ENCODE measurements around the gene PREX1. TPM values are rescaled to one million over a fixed set of nuclear protein-coding genes. Genes with fewer than 3 reads are reported as not detected.

Gene PREX1
- total RNA-seq, 2 donors from 2014 or later = 7.4 to 37.9 TPM

GRCh38 chr20:48801197-48801596 is 26.6 kb downstream of the PREX1 start:
- Histone ChIP-seq H3K27ac (no peak overlapping the region), H3K36me3 (no peaks in the 10 kb centered on the region), H3K27me3 (replicated peaks; ENCODE audit: insufficient read depth) (no peaks in the 10 kb centered on the region), H3K9me3 (no peaks in the 10 kb centered on the region), H3K4me1 (replicated peaks) (no peaks in the 10 kb centered on the region), H3K4me3 (no peak overlapping the region)
- DNase-seq (ENCODE audit: low spot score) = no peak
- TF ChIP-seq POLR2A (IDR thresholded peaks at IDR 0.05) (no peak), CTCF (IDR thresholded peaks at IDR 0.05) (no peak), POLR2AphosphoS5 (IDR thresholded peaks at IDR 0.05) (no peak)
- intact Hi-C loops (cut with DNase I) = no loop called here
- WGBS = 95% methylated on average over 10 of the region's 10 CpGs

GRCh38 chr20:48800177-48800576 is 27.6 kb downstream of the PREX1 start:
- no peaks in the 10 kb centered on the region for H3K9me3 ChIP-seq
- no peak for DNase-seq (ENCODE audit: low spot score)
- intact Hi-C loops (cut with DNase I) = no loop called here
- no peak overlapping the region for H3K27ac ChIP-seq
- WGBS = 88% methylated on average over 4 of the region's 4 CpGs
- H3K27me3 ChIP-seq (replicated peaks; ENCODE audit: insufficient read depth) = no peaks in the 10 kb centered on the region
- no peaks in the 10 kb centered on the region for H3K4me1 ChIP-seq (replicated peaks)
- no peaks in the 10 kb centered on the region for H3K36me3 ChIP-seq
- H3K4me3 ChIP-seq = no peak overlapping the region
- TF ChIP-seq CTCF (IDR thresholded peaks at IDR 0.05) = no peak
- no peak for TF ChIP-seq POLR2AphosphoS5 (IDR thresholded peaks at IDR 0.05)
- no peak for TF ChIP-seq POLR2A (IDR thresholded peaks at IDR 0.05)

GRCh38 chr20:48799328-48800105 is 28.3 kb downstream of the PREX1 start:
- no peak overlapping the region for H3K4me3 ChIP-seq
- 72% methylated on average over 12 of the region's 12 CpGs for WGBS
- intact Hi-C loops (cut with DNase I) = no loop called here
- TF ChIP-seq POLR2A (IDR thresholded peaks at IDR 0.05) = no peak
- TF ChIP-seq CTCF (IDR thresholded peaks at IDR 0.05) = no peak
- TF ChIP-seq POLR2AphosphoS5 (IDR thresholded peaks at IDR 0.05) = no peak
- H3K9me3 ChIP-seq = no peaks in the 10 kb centered on the region
- H3K27ac ChIP-seq = no peak overlapping the region
- no peaks in the 10 kb centered on the region for H3K27me3 ChIP-seq (replicated peaks; ENCODE audit: insufficient read depth)
- no peaks in the 10 kb centered on the region for H3K36me3 ChIP-seq
- no peaks in the 10 kb centered on the region for H3K4me1 ChIP-seq (replicated peaks)
- no peak for DNase-seq (ENCODE audit: low spot score)

- Histone ChIP-seq H3K36me3 (no peaks in the 10 kb centered on the region), H3K9me3 (no peaks in the 10 kb centered on the region), H3K27me3 (replicated peaks; ENCODE audit: insufficient read depth) (no peaks in the 10 kb centered on the region), H3K4me3 (no peak overlapping the region), H3K4me1 (replicated peaks) (no peaks in the 10 kb centered on the region), H3K27ac (no peak overlapping the region)
- WGBS = 83% methylated on average over 11 of the region's 11 CpGs
- intact Hi-C loops (cut with DNase I) = no loop called here
- TF ChIP-seq POLR2A (IDR thresholded peaks at IDR 0.05) (no peak), POLR2AphosphoS5 (IDR thresholded peaks at IDR 0.05) (no peak), CTCF (IDR thresholded peaks at IDR 0.05) (no peak)
- no peak for DNase-seq (ENCODE audit: low spot score)
Measured at GRCh38 chr20:48797850-48798747, 29.7 kb downstream of the PREX1 start.

All from prostate gland (tissue), 2 donors.